ENCODE results near the gene ARX.

GRCh38 chrX:25019707-25020390 is 4.1 kb upstream of the ARX start:
- TF ChIP-seq CTCF (IDR thresholded peaks at IDR 0.05) (no peak), POLR2A (IDR thresholded peaks at IDR 0.05) (no peak)
